HG03064 (cell line): Measurements from ENCODE around the gene PIH1D1.

Experiments
- ATAC-seq: cut with Tn5 transposase; IDR thresholded peaks from one replicate; pipeline ENCODE4 v1.9.1; 2021; ENCODE audit warnings: low read depth; ENCODE audit not compliant: unreplicated experiment

PIH1D1 gene

GRCh38 chr19:49398001-49398615 is 53.5 kb downstream of the PIH1D1 start:
- ATAC-seq = no peak

- ATAC-seq = no peak
Measured at GRCh38 chr19:49396738-49397505, 54.7 kb downstream of the PIH1D1 start.
